Activated CD4-positive, alpha-beta T cell treated with anti-CD3 and anti-CD28 coated beads for 4 hours (primary cell): Measurements from ENCODE around the gene LHX3.
A peak's percentile ranks its signal among the peaks of the same experiment; 100 is the strongest.

Source experiments
- DNase-seq, 2 donors: peaks; one replicate each; pipeline ENCODE4 v3.0.0-alpha.2; 2020

LHX3 gene

DNA sequence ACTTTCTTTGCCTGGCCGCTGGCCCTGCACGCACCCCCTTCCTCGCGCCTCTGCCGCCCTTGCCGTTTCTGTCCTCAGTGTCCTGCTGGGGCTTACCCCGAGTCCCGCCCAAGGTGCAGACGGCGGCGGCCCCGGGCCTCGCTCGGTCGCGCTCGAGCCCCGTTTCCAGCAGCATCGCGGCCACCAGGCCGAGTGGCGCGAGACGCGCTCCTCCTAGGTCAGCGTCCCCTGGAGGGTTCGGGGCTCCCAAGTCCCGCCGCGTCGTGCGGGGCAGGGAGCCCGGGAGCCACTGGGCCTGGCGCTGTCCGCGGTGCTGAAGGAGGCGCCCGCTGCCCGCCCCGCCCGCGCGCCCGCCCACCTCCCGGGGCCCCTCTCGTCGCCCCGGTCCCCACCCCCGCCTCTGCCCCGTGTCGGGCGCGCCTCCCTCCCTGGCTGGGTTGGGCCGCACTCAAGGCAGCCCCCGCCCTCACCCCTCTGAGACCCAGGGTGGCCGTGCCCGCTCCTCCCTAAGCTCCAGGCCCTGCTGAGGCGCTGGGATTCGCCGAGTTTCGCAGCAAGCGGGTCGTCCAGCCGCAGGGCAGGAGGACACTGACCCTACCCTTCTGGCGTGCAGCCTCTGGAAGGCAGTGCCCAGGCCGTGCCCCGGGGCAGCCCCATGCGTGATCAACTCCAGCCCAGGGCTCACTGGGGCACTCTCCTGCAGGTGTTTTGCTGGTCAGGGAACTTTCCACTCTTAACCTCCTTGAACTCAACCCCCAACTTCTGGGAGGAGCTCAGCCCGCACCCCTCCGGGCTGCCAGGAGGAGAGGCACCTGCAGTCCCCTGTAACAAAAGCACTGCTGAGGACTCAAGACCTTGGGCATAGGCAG, at the start of gene LHX3:
TSS of gene LHX3 (minus strand) at position 291 of the 869 bp plus-strand sequence. CDS start at position 175, 116 bp downstream.
- DNase-seq: no peak

DNA sequence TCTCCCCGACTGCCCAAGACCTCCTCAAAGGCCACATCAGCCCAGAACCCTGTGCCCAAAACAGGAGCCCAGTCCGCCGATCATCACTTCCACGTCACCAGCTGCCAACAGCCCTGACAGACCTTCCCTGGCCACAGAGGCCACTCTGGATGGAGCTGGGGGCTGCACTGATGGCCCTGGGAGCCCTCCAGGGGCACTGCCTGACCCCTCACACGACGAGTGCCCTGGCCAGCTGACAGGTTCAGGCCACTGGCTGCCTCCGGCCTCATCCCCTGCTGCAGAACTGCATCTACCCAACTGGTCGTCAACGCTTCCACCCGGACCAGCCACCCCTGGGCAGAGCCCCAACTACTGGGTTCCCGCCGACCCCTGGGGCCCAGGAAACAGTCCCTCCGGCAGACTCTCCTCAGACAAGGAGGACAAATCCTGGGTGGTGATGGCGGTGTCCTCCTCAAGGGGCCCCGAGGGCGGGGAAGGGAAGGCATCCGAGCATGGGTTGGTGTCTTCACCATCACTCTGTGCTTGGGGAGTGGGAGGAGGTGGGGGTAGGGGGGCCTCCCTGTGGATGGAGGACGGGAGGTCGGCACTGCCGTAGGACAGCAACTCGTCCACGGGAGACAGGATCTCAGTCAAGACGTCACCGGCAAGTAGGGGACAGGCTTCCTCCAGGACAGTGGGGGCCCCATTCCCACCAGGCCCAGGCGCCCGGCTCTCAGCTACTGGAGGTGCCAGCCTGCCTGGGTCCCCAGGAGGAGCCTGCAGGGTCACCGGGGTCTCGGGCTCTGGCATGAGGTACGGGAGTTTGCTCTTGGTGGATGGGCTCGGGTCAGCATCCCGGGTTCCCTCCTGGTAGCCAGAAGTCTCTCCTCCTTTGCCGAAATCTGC, 48.6 kb upstream of the LHX3 start:
- no peak for DNase-seq

DNA sequence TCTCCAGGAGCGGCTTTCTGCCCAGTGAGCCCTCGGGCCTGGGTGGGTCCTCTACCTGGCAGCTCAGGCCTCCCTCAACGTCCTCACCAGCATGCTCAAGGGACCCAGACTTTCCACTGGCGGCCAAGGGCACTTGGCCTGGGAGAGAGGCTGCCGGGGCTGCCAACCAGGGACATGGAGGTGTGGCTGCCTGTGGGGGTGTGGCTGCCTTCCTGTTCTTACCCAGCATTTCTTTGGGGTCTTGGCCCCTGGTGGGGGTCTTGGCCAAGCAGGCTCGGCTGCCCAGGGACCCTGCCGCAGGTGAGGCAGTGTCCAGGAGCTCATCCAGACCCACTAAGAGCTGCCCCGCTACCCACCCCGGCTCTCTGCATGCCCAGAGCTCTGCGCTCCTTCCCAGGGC, 47.9 kb upstream of the LHX3 start:
- DNase-seq: no peak

DNA sequence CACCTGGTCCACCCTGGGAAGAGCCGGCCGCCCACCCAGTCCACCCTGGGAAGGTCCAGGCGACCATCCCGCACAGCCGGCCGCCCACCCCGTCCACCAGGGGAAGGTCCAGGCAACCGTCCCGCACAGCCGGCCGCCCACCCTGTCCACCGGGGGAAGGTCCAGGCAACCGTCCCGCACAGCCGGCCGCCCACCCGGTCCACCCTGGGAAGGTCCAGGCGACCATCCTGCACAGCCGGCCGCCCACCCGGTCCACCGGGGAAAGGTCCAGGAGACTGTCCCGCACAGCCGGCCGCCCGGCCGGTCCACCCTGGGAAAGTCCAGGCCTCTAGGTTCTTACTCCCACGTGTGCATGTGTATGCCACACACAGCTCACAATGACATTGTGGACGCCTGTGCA, 47.4 kb upstream of the LHX3 start:
- DNase-seq: no peak

DNA sequence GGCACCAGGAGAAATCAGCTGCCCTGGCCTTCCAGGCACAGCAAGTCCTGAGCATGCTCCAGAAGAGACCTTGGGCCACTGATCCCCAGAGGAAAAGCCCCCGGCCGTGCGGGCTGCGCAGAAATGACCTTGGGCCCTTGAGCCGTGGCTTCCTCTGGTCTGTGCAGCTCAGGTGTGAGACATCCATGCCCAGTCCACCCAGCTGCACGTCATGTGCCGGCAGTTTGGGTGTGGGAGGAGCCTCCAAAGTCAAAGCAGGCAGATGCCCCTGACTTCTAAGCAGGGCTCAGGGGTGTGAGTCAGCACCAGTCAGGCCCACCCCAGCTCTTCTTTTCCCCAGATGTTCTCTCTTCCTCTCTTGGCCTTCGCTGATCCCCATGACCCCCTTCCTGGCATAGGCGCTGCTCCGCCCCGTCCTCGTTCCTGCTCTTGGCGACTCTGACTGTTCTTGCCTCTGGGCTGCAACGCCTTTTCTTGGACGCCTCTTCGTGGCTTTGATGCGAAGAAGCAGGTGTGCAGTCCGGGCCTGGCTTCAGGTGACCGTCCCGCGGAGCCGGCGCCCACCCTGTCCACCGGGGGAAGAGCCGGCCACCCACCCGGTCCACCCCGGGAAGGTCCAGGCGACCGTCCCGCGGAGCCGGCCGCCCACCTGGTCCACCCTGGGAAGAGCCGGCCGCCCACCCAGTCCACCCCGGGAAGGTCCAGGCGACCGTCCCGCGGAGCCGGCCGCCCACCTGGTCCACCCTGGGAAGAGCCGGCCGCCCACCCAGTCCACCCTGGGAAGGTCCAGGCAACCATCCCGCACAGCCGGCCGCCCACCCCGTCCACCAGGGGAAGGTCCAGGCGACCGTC, 46.6 kb upstream of the LHX3 start:
- no peak for DNase-seq

DNA sequence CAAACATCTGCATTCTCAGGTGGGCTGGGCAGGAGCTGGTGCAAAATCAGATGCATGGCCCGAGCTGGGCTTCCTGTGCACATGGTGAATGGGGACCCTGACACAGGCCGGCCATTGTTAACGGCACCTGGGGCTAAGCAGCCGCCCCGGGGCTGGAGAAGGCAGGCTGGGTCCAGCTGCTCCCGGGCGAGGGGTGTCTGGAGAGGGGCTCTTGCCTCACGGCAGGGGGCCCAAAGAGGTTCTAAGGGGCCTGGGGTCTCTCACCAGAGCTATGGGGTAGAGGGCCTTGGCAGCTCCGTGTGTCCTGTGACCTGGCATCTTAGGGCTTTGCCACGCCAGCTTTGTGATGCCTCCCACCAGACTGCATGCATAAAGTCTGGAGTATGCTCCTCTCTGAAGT, 45.7 kb upstream of the LHX3 start:
- no peak for DNase-seq

DNA sequence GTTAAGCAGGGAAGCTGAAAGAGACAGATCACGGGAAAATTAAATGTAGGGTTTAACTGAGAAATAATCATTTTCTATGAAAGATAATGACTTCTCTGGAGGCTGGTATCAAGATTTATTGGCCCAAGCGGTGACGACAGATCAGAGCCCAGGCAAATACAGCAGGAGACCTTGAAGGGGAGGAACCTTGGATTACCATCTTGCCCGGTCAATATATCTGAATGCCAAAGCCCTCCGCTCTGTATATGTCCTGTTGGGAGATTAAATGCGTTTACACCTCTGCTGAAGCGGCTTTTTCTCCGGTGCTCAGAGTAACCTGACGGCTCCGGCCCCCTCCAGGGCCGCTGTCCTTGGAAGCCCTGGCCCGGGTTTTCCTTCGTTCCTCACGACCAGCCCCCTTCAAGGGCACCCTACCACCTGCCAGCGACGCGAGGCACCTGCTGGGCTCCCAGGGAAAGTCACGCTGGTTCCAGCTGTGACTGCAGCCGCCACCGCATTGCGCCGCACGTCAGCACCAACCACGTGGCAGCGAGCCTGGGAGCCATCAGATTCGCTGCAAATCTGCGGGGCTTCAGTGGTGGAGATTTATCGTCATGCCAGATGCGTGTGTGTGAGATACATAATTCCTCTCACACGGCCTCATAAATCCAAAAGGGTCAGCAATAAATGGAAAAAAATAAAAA, 45.1 kb upstream of the LHX3 start:
- no peak for DNase-seq

DNA sequence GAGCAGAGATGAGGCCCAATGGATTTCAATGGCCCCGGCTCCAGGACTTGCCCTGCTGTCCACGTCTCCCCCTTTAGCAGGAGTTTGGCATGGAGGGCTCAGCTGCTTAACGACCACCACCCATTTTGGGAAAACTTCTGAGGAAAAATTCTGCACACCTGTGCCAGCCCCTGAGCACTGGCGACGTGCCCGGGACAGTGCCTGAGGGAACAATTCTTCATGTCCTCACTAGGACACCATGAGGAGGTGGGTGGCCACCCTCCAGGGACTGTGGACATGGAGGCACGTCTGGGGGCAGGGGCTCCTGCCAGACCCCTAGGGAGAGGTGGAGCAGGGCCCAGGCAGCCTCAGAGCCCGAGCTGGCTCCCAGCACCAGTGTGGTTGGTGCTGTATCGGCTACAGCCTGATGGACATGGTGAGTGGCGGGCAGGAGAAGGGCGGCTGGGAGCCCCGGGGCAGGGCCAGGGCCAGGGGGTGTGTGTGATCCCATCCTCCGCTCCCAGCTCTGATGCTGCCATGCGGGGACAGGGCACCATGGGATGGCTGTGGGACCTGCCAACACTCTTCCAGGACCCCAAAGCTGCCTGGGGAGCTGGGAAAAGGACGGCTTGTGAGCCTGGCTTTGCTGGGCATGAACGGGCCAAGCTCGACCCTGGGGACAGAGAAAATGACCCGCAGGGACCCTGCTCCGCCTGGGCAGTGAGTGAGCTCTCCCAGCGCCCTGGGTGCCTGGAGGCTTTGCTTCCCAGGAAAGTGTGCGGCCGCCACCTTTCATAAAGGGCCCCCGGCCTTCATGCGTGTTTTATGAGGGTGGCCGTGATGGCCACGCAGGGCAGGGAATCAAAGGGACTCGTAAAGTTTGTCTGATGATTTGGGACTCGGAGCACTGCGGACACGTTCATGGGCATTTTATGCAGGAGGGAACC, 44.3 kb upstream of the LHX3 start:
- DNase-seq: no peak

DNA sequence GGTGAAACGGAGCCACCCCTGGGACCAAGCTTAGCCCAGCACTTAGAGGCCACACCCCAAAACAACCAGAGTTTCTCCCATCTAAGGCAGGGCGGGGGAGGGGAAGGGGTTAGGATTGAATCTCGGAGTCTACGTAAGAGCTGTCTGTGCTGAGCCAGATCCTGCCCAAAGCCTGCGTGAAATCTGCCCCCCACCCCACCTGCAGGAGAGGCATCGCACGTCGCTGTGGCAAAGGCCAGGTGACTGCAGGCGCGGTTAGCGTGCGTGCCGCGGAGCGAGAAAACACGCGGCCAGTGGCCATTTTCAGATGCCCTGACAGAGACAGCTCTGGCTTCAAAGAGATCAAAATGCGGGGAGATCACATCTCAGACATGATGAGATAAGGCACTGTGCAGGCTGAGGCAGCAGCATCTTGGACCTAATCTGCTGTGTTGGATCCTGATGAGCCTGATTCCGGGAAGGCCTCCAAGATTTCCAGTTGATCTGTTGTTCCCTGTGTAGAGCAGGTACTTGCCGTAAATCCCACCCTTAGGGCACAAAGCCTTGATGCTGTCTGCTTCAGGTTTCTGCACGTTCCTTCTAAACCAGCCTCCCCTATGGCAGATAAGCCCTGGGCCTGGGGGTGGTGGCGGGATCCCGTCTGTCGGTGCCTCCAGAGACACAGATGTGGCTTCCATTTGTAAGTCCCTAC, 43.2 kb upstream of the LHX3 start:
- no peak for DNase-seq

DNA sequence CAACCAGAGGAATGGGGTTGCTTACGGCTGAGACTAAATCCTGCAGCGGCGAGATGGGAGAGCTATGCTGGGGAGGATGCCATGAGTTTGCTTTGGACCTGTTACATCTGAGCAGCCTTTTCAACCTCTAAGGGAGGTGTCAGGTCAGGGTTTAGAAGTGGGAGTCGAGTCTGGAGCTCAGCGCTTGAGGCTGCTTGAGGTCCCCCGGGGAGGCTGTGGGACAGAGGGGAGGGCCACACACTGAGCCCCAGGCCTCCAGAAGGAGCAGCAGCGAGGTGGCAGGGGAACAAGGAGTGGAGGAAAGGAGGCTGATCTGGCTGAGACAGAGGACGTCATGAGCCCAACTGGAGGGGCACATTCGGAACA, 42.6 kb upstream of the LHX3 start:
- DNase-seq: no peak

DNA sequence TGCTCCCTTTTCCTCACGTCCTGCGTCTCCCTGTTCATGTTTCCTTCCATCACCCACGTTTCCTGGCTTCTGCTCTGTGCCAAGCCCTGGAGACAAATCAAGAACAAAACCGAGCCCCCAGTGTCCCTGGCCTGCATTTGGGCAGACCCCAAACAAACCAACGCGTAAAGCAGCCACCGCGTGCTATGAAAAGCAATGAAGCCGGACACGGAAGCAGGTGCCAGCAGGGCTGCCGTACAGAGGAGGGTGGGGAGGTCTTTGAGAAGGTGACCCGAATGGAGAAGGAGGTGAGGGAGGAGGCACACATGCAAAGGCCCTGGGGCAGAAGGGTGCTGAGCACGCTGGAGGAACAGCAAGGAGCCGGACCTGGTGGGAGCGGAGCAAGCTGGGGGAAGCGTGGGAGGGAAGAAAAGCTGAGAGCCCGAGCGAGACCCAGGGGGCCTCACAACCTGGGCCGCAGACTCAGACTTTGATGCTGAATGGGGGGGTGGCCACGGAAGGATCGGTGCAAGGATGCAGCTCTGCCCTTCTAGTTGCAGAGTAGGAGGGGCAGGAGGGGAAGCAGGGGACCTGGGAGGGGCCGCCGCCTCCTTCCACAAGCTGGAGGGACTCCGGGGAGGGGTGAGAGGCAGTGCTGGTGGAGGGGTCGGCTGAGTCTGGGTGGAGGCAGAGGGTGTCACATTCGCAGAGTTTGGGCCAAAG, 42.1 kb upstream of the LHX3 start:
- no peak for DNase-seq

DNA sequence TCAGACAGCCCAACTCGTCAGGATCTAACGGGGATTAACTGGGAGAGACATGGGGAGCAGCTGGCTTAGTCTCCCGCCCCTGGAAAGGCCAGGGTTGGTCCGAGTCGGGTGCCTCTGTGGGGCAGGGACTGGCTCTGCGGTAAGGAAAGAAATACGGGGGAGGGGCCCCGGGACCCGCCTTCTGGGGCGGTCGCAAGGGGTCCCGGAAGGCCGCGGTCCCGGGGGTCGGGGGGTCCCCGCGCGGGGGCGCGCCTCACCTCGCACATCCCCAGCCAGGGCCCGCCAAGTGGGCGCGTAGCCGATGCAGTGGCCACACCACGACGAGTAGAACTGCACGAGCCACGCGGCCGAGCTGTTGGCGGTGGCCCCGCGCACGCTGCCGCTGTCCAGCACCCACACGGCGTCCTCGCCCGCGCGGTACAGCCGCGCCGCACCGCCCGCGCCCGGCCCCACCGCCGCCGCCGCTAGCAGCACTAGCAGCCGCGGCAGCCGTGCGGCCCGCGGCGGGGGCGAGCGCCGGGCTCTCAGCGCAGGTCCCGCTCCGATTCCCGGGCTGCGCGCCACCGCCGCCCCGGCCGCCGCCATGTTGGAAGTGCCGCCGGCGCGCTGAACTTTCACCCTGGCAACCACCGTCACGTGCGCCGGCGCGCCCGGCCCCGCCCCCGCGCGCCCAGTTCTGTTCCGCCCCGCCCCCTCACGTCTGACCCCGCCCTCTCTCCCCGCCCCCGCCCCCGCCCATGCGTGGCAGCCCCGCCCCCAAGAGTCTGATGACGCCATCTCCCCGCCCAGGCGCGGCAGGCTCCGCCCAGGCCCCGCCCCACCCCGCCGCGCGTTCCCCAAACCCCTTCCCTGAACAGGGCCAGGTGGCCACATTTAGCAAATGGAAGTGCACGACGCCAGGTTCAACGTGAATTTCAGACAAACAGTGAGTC, 40.6 kb upstream of the LHX3 start, which contains the start of gene QSOX2:
TSS of gene QSOX2 (minus strand) at position 594 of the 932 bp plus-strand sequence. CDS start at position 585, 9 bp downstream.
- DNase-seq: peak; percentile 83 to 88

DNA sequence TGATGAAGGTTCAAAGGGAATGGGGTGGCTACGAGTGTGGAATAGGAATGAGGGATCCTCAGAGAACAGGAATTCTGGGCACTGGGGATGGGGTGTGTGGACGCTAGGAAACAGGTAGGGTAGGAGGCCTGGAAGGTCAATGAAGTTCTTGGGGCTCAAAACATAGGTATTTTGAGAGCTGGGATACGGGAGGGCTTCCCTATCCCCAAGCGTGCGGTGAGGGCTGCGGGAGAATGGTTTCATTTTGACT, 40.0 kb upstream of the LHX3 start:
- no peak for DNase-seq

DNA sequence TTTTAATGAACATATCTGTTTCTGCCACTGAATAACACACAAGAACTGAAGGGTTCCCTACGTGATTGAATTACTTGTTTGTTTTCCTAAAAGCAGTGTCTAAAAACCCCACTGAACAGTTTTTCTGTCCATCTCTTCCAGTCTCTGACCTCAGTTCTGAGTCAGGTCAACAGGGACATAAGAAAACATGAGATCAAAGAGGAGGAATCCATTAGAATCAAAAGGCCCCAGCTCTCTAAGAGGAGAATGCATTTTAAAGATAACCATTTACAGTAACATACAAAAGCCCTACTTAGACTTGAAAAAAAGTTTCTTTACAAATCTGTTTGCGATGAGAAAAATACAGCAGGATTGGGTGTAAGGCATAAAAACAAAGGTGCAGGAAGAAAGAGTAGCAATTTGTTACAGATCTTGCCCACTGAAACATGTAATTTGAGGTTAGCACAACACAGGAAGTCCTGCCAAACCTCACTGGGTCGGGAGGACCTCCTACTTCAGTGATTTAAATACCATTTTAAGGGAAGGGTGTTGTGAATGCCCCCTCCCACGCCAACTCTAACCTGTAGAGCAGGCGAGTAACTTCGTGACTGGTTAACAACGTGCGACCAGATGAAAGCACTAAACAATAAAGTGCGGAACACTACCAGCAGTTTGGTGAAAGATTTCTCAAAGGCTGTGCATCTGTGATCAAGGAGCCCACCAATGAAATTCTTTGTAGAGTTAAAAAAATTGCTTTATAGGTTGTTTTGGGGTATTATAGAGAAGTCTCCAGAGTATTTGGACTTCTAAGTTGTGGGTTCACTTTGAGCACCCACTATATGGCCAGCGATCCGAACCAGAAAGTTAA, 39.4 kb upstream of the LHX3 start:
- DNase-seq: peak; percentile 74 to 76

DNA sequence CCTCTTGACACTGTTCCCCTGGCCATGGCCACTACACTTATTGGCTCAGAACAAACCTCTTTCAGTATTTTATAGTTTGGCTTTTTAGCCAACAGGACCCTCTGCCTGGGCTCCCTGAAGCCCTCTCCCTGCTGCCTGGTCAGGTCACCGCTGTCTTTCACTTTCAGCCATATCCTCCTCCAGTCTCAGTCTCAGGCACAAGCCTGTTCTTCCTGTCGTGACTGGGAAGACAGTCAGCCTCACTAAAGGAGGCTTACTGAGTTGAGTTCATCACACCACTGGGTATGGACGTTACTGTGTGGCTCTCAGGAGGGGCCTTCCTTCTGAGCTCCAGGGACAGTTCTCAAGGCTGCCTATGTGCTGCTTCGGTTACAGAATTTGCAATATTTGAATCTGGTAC, 38.7 kb upstream of the LHX3 start:
- DNase-seq: no peak

DNA sequence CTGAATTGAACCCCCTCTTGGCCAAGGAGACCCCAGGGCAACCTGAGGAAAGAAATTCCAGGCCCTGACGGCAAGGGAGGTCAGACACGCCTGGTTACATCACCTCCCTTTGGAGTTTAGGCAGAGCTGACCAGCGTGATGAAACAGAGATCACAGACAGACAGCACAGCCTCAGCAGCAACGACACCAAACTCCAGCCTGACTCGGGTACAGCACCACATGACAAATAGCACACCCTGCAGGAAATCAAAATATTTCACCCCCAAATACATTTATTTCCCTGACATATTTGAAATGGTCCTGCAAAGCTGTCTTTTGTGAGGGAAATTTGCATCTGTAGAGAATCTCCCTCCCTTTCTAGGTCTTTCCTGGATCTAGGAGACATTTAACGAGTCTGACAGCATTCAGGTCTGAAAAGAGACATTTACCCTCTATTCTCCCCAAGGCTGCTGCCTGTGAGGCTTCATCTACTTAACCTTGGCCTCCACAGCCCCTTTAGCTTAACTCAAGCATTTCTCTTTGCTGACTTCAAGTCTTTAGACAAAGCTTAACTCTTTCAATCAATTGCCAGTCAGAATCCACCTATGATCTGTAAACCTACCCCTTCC, 38.1 kb upstream of the LHX3 start:
- no peak for DNase-seq

DNA sequence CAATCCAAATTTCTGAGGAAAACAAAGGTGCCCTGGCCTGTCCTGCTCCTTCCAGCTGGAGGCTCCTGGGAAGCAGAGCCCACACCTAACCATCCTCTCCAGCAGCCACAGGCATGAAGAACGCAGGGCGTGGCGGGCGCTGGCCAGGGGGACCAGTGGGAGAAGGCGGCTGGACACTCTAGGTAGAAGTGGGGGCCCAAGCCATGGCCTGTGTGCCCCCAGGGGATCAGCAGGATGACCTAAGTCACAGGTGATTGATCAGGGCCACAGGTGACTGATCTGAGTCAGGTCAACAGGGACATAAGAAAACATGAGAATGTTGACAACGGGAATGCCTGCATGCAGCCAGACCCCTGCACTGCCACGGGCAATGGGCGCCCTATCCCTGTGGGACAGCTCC, 37.3 kb upstream of the LHX3 start:
- DNase-seq: no peak

DNA sequence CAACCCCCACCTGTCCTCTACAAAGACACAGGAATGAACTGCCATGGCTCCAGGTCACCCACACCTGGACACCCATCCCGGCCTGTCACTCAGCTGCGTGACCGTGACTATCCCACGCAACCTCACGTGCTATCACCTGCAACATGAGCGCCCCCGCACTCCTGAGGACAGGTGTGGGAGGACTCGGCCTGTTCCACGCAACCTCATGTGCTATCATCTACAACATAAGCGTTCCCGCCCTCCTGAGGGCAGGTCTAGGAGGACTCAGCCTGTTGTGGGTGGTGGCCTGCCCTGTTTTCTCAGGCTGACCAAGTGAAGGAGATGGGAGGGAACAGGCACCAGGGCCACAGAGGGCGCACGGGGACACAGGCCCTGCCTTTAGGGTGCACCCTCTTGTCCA, 36.6 kb upstream of the LHX3 start:
- DNase-seq: no peak
